Loucy (cell line): ENCODE data around the gene ITGA11.
A peak's percentile ranks its signal among the peaks of the same experiment; 100 is the strongest.

Experiments used
- CTCF ChIP-seq: fragments of 200-600 bp; sonication (generic); conservative IDR thresholded peaks from 2 replicates; pipeline ENCODE4 v1.5.1; 2014; ENCODE audit warnings: mild to moderate bottlenecking, antibody characterized with exemption, low read length
- EZH2phosphoT487 ChIP-seq: fragments of 200-600 bp; IDR thresholded peaks from 2 replicates; pipeline ENCODE4 v1.6.1; 2018; ENCODE audit warnings: antibody characterized with exemption, mild to moderate bottlenecking, moderate library complexity, borderline replicate concordance

- TF ChIP-seq CTCF (peak; percentile 91), EZH2phosphoT487 (no peak)
These were observed 178.9 kb downstream of the ITGA11 start for GRCh38 chr15:68252925-68253534.
